Stomach (tissue), 9 donors: ENCODE results near the gene OBSL1. TPM values are rescaled to one million over a fixed set of nuclear protein-coding genes. Genes with fewer than 3 reads are reported as not detected.

Source experiments
- DNase-seq, 2 donors: peaks; one replicate each; pipeline versions ENCODE4 v3.0.0 to v3.0.0-alpha.2; 2013 to 2019
- H3K27ac ChIP-seq, 5 donors: fragments of 200-600 bp in 4 of 5; sonication (generic) in 4 of 5; one replicate each; pipeline ENCODE4 v1.5.1; 2013 to 2019; ENCODE audit warnings: mild to moderate bottlenecking in 1 of 5, moderate library complexity in 1 of 5
- H3K27me3 ChIP-seq, 3 donors: fragments of 200-600 bp; sonication (generic); one replicate each; pipeline ENCODE4 v1.5.1; 2017 to 2019; ENCODE audit warnings: mixed run types in 1 of 3
- H3K36me3 ChIP-seq, 4 donors: fragments of 200-600 bp; sonication (generic); 1 replicate in 3 of 4; 2 replicates in 1 of 4; pipeline ENCODE4 v1.5.1; 2016 to 2019
- H3K4me1 ChIP-seq, 4 donors: fragments of 200-600 bp; sonication (generic); one replicate each; pipeline ENCODE4 v1.5.1; 2016 to 2019
- H3K4me3 ChIP-seq, 4 donors: fragments of 200-600 bp; sonication (generic) in 3 of 4; one replicate each; pipeline ENCODE4 v1.5.1; 2016 to 2019; ENCODE audit warnings: mild to moderate bottlenecking in 1 of 4
- H3K9me3 ChIP-seq, 4 donors: fragments of 200-600 bp; sonication (generic); one replicate each; pipeline ENCODE4 v1.5.1; 2016 to 2019
- EP300 ChIP-seq: sonication (generic); formaldehyde crosslinking; IDR thresholded peaks from one replicate; pipeline ENCODE4 v1.6.1; 2017; ENCODE audit warnings: antibody characterized with exemption
- POLR2A ChIP-seq, 4 donors: fragments of 450-650 bp; IDR thresholded peaks; one replicate each; pipeline ENCODE4 v1.6.1; 2016; ENCODE audit warnings: antibody characterized with exemption in 4 of 4, control low read depth in 2 of 4, mild to moderate bottlenecking in 1 of 4, moderate library complexity in 1 of 4
- POLR2AphosphoS5 ChIP-seq, 3 donors: sonication (generic); formaldehyde crosslinking; IDR thresholded peaks; one replicate each; pipeline ENCODE4 v1.6.1; 2016; ENCODE audit warnings: antibody characterized with exemption in 3 of 3
- WGBS, 5 donors: extraction: QIAGEN DNeasy Blood & Tissue Kit in 3 of 5; methylation state at CpG; one replicate each; pipeline versions ENCODE4 v1.1.5 to v1.1.7; 2013 to 2018; 5-methylcytosine and 5-hydroxymethylcytosine counted together
- intact Hi-C: fragments of 100-400 bp; cut with DNase I; formaldehyde crosslinking; loops from one replicate; pipeline ENCODE4 v1.15.1; 2023; ENCODE audit warnings: low total_unique reads
- polyA plus RNA-seq, 3 donors: library from polyadenylated mRNA; stranded (reverse); fragments of 200-250 nt; gene quantifications; one replicate each; pipeline ENCODE4 v1.2.3, GENCODE V29; 2013
- total RNA-seq, 5 donors: library from RNA; depleted of rRNA; stranded (reverse); fragments of >200 nt; gene quantifications; one replicate each; pipeline versions ENCODE4 v1.1.0 to v1.2.3, GENCODE V29; 2014 to 2016
- TF ChIP-seq, protein P1 (sequence below), 7 experiments: fragments of 450-650 bp in 4 of 7; fragments of 200-600 bp in 3 of 7; sonication (generic) in 3 of 7; IDR thresholded peaks; one replicate each; pipeline ENCODE4 v1.5.1; 2016 to 2019; ENCODE audit warnings: antibody characterized with exemption in 7 of 7, control low read depth in 2 of 7, mild to moderate bottlenecking in 1 of 7
- donor health status: healthy with polysubstance abuse.
- donor health status: Bipolar disorder and iron deficiency.
- donor health status: healthy.

The OBSL1 gene
- total and polyA plus RNA-seq, 8 donors = 19.8 to 62.1 (median 41.5) TPM

DNA sequence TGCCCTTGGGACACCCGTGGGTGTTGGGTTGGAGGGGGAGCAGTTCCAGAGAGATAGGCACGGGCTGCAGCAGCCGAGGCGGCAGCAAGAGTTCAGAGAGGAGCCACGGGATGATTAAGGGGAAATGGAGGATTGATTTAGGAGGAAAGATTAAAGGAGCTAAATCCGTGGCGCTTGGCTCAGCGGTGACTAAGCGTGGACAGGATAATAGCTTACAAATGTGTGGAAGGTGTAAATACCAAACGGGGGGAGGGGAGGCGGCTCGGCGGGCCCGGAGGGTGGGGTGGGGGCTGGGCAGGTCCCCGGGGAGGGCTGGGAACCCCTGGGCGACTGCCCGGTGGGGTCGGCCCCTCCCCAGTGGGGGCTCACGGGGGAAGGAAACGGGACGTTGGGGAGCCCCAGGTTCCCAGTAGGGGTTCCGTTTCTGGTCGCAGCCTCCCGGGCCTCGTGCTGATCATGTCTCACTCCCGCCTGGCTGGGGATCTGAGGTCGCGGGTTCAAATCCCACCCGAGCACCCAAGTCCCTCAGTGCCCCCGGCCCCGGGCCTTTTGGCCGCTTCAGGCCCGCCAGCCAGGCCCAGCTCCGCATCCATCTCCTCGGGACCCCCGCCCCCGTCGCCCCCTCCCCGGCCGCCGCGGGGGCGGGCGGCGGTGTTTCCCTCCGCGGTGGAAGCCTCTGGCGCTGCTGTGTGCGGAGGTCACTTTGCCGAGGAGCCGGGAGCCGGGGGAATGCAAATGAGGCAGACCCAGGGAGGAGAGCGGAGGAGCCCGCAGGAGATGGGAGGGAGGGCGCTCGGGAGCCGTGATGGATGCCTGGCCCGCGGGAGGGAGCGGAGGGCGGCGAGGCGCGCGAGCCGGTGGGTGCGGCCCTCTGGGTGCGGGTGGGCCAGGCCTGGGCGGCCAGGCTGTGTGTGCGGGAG, 49.0 kb downstream of the OBSL1 start:
- intact Hi-C loops = no loop called here
- 2 to 7% (median 3%) methylated on average over 29 to 70 of the region's 70 CpGs for WGBS, 5 donors
- Histone ChIP-seq H3K9me3 (no peaks in the 10 kb centered on the region), H3K36me3 (no peaks in the 10 kb centered on the region), H3K4me3 (peak overlapping the region; percentile 27 to 39 (median 34)), H3K4me1 (peaks cover 14 to 29% (median 28%) of the 10 kb centered on the region in 4 donors), H3K27ac (peak overlapping the region in 4 of 5 donors; percentile 22 to 69 (median 49)), H3K27me3 (peaks cover 0 to 94% (median 72%) of the 10 kb centered on the region in 3 donors)
- no peak for TF ChIP-seq EP300
- no peak for TF ChIP-seq POLR2AphosphoS5 (IDR thresholded peaks at IDR 0.05)
- TF ChIP-seq, protein P1, sequence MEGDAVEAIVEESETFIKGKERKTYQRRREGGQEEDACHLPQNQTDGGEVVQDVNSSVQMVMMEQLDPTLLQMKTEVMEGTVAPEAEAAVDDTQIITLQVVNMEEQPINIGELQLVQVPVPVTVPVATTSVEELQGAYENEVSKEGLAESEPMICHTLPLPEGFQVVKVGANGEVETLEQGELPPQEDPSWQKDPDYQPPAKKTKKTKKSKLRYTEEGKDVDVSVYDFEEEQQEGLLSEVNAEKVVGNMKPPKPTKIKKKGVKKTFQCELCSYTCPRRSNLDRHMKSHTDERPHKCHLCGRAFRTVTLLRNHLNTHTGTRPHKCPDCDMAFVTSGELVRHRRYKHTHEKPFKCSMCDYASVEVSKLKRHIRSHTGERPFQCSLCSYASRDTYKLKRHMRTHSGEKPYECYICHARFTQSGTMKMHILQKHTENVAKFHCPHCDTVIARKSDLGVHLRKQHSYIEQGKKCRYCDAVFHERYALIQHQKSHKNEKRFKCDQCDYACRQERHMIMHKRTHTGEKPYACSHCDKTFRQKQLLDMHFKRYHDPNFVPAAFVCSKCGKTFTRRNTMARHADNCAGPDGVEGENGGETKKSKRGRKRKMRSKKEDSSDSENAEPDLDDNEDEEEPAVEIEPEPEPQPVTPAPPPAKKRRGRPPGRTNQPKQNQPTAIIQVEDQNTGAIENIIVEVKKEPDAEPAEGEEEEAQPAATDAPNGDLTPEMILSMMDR (IDR thresholded peaks at IDR 0.05) = no peak
- no peak for TF ChIP-seq POLR2A (IDR thresholded peaks at IDR 0.05)
- DNase-seq = peak in 1 of 2 donors; percentile 81

DNA sequence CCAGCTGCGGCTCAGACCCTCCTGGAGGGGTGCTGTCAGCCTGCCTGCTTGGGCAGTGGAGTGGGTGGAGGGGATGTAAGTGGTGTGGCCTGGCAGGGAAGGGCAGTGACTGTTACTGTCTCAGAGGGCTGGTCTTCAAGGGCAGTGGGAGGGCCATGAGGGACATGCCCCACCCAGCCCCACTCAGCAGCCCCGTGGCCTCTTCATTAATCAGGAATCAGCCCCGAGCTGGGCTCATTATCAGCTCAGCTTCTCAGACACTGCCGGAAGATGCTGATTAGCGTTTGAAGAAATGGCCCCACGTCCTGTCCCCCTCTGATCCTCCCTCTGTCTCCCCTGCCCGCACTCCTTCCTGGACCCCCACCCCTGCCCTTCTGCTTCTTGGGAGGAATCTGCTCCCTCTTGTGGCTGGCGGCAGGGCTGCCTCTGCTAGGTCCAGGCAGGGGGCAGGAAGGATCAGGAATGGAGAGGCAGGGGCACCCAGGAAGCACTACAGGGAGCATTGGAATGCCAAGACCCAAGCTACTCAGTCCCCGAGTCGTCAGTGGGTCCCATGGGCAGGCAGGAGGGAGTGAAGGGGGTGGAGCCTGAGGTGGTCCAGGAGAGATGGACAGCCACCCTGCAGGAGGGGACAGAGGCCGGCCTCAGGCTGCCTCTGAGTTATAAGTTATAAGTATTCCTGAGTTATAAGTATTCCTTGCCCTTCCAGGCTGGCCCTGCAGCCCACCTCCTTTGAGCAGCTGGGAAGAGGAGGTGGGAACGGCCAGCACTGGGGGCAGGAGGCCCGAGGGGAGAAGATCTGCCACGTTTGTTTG, 50.1 kb downstream of the OBSL1 start:
- TF ChIP-seq POLR2AphosphoS5 (IDR thresholded peaks at IDR 0.05) = no peak
- TF ChIP-seq, protein P1 (IDR thresholded peaks at IDR 0.05) = peak in 5 of 7 experiments; percentile 20 to 51 (median 39)
- H3K4me1 ChIP-seq = peaks cover 14 to 25% (median 22%) of the 10 kb centered on the region in 4 donors
- intact Hi-C loops = no loop called here
- peaks cover 0 to 94% (median 70%) of the 10 kb centered on the region in 3 donors for H3K27me3 ChIP-seq
- 10 to 15% (median 10%) methylated on average over 11 to 14 of the region's 14 CpGs for WGBS, 5 donors
- H3K27ac ChIP-seq = peak overlapping the region in 3 of 5 donors; percentile 22 to 69 (median 58)
- H3K36me3 ChIP-seq = no peaks in the 10 kb centered on the region
- no peaks in the 10 kb centered on the region for H3K9me3 ChIP-seq
- no peak overlapping the region for H3K4me3 ChIP-seq
- DNase-seq = peak in 1 of 2 donors; percentile 81

DNA sequence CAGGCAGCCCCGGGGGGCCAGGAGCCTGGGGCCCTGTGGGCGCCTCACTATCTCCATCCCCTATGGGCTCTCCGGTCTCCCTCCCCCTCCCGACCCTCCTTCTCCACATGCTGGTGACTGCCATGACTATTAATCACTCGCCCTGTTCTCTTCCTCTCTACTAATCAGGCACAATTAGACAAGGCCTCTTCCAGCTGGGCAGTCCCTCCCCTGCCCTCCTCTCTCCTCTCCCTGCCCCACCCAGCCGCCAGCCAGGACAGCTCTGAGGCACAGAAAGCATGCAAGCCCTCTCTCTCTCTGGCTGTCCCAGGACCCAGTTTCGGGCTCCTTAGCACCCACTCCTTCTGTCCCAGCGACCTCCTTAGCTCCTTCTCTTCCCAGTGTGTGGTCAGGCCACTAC, 51.3 kb downstream of the OBSL1 start:
- no peaks in the 10 kb centered on the region for H3K9me3 ChIP-seq
- H3K4me3 ChIP-seq = no peak overlapping the region
- no peaks in the 10 kb centered on the region for H3K36me3 ChIP-seq
- 47 to 65% (median 54%) methylated on average over 8 of the region's 8 CpGs for WGBS, 5 donors
- intact Hi-C loops = no loop called here
- TF ChIP-seq POLR2A (IDR thresholded peaks at IDR 0.05) (no peak), POLR2AphosphoS5 (IDR thresholded peaks at IDR 0.05) (no peak), EP300 (no peak)
- peaks cover 14 to 25% (median 22%) of the 10 kb centered on the region in 4 donors for H3K4me1 ChIP-seq
- no peak overlapping the region for H3K27ac ChIP-seq
- H3K27me3 ChIP-seq = peaks cover 0 to 94% (median 72%) of the 10 kb centered on the region in 3 donors
- no peak for DNase-seq

DNA sequence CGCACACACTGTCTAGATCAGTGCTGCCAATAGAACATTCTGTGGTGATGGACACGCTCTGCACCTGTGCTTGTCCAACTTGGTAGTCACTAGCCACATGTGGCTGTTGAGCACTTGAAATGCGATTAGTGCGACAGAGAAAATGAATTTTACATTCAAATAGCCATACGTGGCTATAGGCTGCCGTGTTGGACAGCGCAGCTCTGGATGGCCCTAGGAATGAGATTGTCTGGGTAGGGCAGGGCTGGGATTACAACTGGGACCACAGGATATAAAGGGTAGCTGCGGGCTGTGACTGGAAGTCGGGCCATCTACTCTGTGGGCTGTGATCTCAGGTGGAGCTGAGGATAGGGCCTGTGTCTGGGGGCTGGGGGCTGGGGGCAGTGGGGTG, 51.8 kb downstream of the OBSL1 start:
- H3K36me3 ChIP-seq = no peaks in the 10 kb centered on the region
- WGBS, 5 donors = 83 to 88% (median 86%) methylated on average over 9 of the region's 9 CpGs

More for the DNA sequence above, 51.8 kb downstream of the OBSL1 start:
- peaks cover 0 to 94% (median 77%) of the 10 kb centered on the region in 3 donors for H3K27me3 ChIP-seq
- peaks cover 14 to 26% (median 24%) of the 10 kb centered on the region in 4 donors for H3K4me1 ChIP-seq
- TF ChIP-seq POLR2A (IDR thresholded peaks at IDR 0.05) (no peak), POLR2AphosphoS5 (IDR thresholded peaks at IDR 0.05) (no peak), EP300 (no peak)
- TF ChIP-seq, protein P1 (IDR thresholded peaks at IDR 0.05) = no peak
- no peaks in the 10 kb centered on the region for H3K9me3 ChIP-seq
- intact Hi-C loops = no loop called here
- no peak overlapping the region for H3K4me3 ChIP-seq
- DNase-seq = no peak
- no peak overlapping the region for H3K27ac ChIP-seq
